CD4-positive, alpha-beta T cell treated with Interleukin-4 for 1 hour (primary cell): ENCODE measurements around the gene PRF1.
"Not testable (repeated sequence)": the region's sequence is repeated elsewhere in the genome, so short reads cannot be mapped to it uniquely, and the experiment has no call there.

Source experiments
- DNase-seq, 2 donors: peaks; one replicate each; pipeline ENCODE4 v3.0.0-alpha.2; 2020 to 2022

Gene PRF1

GRCh38 chr10:70602665-70603448 is at the start of gene PRF1:
Gene PRF1 (minus strand): TSS chr10:70602741. CDS start chr10:70600902, 1,839 bp downstream.
- DNase-seq = peak; percentile 81 to 83

GRCh38 chr10:70651661-70652060 is 49.1 kb upstream of the PRF1 start:
- DNase-seq = peak in 1 of 2 donors; percentile 7

- no peak for DNase-seq
These were observed 48.2 kb upstream of the PRF1 start for GRCh38 chr10:70650718-70651117.

- DNase-seq = no peak
These were observed 47.6 kb upstream of the PRF1 start for GRCh38 chr10:70650104-70650503.

- no peak for DNase-seq
These were observed 47.0 kb upstream of the PRF1 start for GRCh38 chr10:70649526-70649925.

GRCh38 chr10:70648427-70648826 is 45.9 kb upstream of the PRF1 start:
- DNase-seq = no peak

GRCh38 chr10:70647086-70647485 is 44.5 kb upstream of the PRF1 start:
- DNase-seq = no peak

- DNase-seq = not testable (repeated sequence)
These were observed 42.4 kb upstream of the PRF1 start for GRCh38 chr10:70644959-70645358.

GRCh38 chr10:70643272-70643671 is 40.7 kb upstream of the PRF1 start:
- not testable (repeated sequence) for DNase-seq

GRCh38 chr10:70639640-70640383 is 37.3 kb upstream of the PRF1 start:
- not testable (repeated sequence) for DNase-seq

- DNase-seq = not testable (repeated sequence)
These were observed 32.0 kb upstream of the PRF1 start for GRCh38 chr10:70634515-70634914.

- no peak for DNase-seq
These were observed 31.5 kb upstream of the PRF1 start for GRCh38 chr10:70634011-70634410.

GRCh38 chr10:70631735-70632134 is 29.2 kb upstream of the PRF1 start:
- DNase-seq = not testable (repeated sequence)

- DNase-seq = no peak
These were observed 26.8 kb upstream of the PRF1 start for GRCh38 chr10:70629338-70629737.

- DNase-seq = no peak
These were observed 23.5 kb upstream of the PRF1 start for GRCh38 chr10:70626056-70626455.

GRCh38 chr10:70622981-70623844 is 20.7 kb upstream of the PRF1 start:
- DNase-seq = no peak

GRCh38 chr10:70622541-70622940 is 20.0 kb upstream of the PRF1 start:
- no peak for DNase-seq

- DNase-seq = no peak
These were observed 19.1 kb upstream of the PRF1 start for GRCh38 chr10:70621503-70622078.

- no peak for DNase-seq
These were observed 17.4 kb upstream of the PRF1 start for GRCh38 chr10:70620020-70620289.

- no peak for DNase-seq
These were observed 16.9 kb upstream of the PRF1 start for GRCh38 chr10:70619271-70620019.

GRCh38 chr10:70618663-70619062 is 16.1 kb upstream of the PRF1 start:
- no peak for DNase-seq
